HG02610 (cell line): Measurements from ENCODE around the gene MFAP3.
"Not testable (repeated sequence)": the region's sequence is repeated elsewhere in the genome, so short reads cannot be mapped to it uniquely, and the experiment has no call there.

Experiments used
- ATAC-seq: cut with Tn5 transposase; IDR thresholded peaks from one replicate; pipeline ENCODE4 v1.9.1; 2021; ENCODE audit warnings: mild to moderate bottlenecking, moderate library complexity; ENCODE audit not compliant: unreplicated experiment

Gene MFAP3

GRCh38 chr5:154049636-154050035 lies 10.9 kb downstream of the MFAP3 start:
- no peak for ATAC-seq

GRCh38 chr5:154053468-154053867 lies 14.7 kb downstream of the MFAP3 start:
- no peak for ATAC-seq

- no peak for ATAC-seq
Observed at GRCh38 chr5:154055201-154055600, 16.4 kb downstream of the MFAP3 start.

- no peak for ATAC-seq
Observed at GRCh38 chr5:154058055-154059038, 19.6 kb downstream of the MFAP3 start.

GRCh38 chr5:154059039-154059430 lies 20.3 kb downstream of the MFAP3 start:
- ATAC-seq, result no peak

- ATAC-seq, result no peak
Observed at GRCh38 chr5:154059583-154059982, 20.8 kb downstream of the MFAP3 start.

GRCh38 chr5:154060606-154061005 lies 21.8 kb downstream of the MFAP3 start:
- ATAC-seq, result no peak

GRCh38 chr5:154063372-154063771 lies 24.6 kb downstream of the MFAP3 start:
- no peak for ATAC-seq

- no peak for ATAC-seq
Observed at GRCh38 chr5:154065971-154066370, 27.2 kb downstream of the MFAP3 start.

- ATAC-seq, result not testable (repeated sequence)
Observed at GRCh38 chr5:154069854-154070253, 31.1 kb downstream of the MFAP3 start.

GRCh38 chr5:154071799-154072413 lies 33.1 kb downstream of the MFAP3 start:
- no peak for ATAC-seq

- ATAC-seq, result peak; percentile 91
Observed at GRCh38 chr5:154072414-154073171, 33.8 kb downstream of the MFAP3 start.

GRCh38 chr5:154076240-154076922 lies 37.6 kb downstream of the MFAP3 start:
- no peak for ATAC-seq

GRCh38 chr5:154077696-154078095 lies 38.9 kb downstream of the MFAP3 start:
- no peak for ATAC-seq

GRCh38 chr5:154078272-154078671 lies 39.5 kb downstream of the MFAP3 start:
- no peak for ATAC-seq

GRCh38 chr5:154081246-154081645 lies 42.5 kb downstream of the MFAP3 start:
- no peak for ATAC-seq

GRCh38 chr5:154084062-154084639 lies 45.4 kb downstream of the MFAP3 start:
- no peak for ATAC-seq

GRCh38 chr5:154086146-154086545 lies 47.4 kb downstream of the MFAP3 start:
- no peak for ATAC-seq

- ATAC-seq, result no peak
Observed at GRCh38 chr5:154086641-154087040, 47.9 kb downstream of the MFAP3 start.

- no peak for ATAC-seq
Observed at GRCh38 chr5:154087260-154087659, 48.5 kb downstream of the MFAP3 start.
